CD1c-positive myeloid dendritic cell (primary cell): ENCODE measurements around the gene ARL15.

Experiments
- DNase-seq: peaks from one replicate; pipeline ENCODE4 v3.0.0-alpha.2; 2016; ENCODE audit errors: extremely low spot score

Gene ARL15

DNA sequence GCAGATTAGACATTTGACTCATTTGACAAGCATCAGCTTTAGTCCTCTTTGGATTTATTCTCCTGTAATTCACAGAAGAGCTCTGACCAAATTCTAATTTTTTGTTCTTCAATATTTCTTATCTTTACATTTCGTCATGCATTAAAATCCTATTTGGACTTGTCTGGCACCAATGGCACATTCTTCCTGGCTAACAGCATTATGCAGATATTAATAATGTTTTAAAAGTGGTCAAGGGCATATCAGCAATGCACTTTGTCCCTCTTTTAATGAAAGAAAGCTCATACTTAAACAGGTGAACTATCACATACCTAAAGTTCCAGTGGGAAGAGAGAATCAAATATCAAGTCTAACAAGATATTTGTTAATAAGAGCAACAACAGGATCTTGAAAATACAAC is 270.4 kb downstream of the ARL15 start:
- DNase-seq, result no peak

DNA sequence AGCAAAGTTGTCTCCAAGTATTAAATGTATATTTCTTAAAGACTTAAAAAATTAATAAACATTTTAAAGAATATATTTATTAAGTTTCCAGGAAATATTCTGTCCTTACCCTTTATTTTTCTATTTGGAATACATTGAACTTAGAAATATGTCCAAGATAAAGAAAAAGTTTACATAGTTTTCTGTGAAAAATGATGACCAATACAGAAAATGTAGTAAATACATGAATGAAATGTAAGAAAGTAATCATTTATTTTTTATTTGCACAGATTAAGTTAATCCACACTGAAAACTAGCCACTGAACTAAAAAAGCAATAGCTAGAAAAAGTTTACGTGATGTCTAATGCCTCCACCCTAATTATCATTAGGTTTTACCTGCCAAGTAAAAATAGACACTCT is 273.2 kb downstream of the ARL15 start:
- DNase-seq, result no peak

DNA sequence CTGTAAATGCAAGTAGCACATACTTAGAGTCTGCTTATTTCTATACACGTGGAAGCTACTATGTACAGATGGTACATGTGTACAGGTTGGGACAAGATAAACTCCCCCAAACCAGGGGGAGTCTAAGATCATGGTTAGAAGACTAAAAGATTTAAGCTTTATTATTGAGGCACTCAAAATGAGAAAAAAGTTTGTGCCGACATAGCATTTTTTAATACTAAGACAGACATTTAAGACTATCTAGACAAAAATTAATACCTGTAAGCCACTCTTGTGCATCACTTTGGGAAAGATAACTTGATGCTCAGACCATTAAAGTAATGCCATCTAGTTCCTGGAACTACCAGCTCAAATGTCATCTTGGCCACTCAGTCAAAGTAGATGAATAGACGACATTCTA is 279.4 kb downstream of the ARL15 start:
- no peak for DNase-seq

DNA sequence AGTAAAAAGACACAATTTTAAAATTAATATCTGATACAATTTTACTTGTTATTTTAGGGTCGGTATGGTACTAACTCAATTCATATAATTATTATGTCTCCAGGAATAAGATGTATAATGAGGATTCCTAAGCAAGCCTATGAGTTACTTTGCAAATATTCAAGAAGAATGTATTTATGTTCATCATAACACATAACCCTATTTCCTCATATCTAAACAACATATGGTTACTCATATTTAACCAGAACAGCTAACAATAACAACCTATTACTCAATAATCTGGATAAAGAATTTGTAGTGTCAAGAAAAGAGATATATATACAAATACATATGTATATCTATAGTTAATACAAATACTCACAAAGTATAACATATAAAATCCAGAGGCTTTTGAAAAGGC is 285.9 kb downstream of the ARL15 start:
- DNase-seq, result no peak

DNA sequence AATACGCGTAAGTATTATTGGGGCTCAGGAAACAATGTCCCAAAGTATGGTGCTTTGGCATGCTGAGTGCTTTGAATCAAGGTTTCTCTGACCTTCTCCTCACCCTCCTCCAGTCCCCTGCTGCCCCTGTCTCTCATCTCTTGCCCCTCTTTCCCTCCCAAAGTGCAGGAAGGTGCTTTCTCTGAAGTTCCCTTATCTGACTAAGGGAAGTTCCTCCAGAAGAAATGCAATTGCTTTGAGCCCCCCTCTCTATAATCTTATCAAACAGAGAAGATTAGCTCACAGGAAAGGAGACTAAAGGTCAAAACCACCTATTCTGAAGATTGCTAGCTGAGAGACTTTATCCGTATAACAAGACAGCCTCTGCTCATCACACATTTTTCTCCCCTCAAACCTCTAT is 288.1 kb downstream of the ARL15 start:
- DNase-seq, result no peak

DNA sequence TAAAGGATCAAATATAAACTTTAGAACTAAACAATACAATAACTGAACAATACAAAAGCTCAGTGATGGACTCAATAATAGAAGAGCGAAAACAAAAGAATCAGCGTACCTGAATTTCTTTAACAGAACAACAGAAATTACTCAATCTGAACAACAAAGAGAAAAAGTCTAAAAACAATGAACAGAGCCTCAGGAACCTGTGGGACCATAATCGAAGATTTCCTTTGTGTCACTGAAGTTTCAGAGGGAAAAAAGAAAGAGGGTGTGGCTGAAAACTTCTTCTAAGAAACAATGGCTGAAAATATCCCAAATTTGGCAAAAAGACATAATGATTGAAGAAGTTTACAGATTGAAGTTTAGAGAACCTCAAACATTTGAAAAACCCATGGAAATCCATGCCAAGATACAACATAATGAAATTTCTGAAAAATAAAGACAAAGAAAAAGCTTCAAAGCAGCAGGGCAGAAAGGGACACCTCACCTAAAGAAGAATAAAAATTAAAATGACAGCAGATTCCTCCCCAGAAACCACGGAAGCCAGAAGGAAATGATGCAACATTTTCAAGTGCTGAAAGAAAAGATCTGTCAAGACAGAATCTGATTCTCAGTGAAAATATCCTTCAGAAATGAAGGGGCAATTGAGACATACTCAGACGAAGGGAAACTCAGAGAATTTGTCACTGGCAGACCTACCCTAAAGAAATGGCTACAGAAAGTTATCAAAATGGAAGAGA is 288.8 kb downstream of the ARL15 start:
- no peak for DNase-seq

DNA sequence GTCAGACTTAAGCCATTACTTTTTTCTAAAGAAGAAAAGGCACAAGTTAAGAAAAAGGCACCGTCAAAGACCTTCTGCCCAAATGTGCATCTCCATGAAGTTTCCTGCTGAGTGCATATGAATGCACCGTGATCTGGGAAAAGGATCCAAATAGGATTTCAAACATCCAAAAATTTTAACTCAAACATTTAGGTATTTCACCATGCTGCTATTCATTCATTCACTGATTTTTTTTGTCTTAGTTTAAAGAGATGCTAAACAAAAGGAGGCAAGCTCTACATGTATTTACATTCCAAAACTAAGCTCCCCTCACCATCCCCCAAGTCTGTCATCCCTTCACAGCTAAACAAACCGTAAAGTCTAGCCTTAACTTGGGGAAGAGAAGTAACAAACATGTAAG is 291.9 kb downstream of the ARL15 start:
- no peak for DNase-seq

DNA sequence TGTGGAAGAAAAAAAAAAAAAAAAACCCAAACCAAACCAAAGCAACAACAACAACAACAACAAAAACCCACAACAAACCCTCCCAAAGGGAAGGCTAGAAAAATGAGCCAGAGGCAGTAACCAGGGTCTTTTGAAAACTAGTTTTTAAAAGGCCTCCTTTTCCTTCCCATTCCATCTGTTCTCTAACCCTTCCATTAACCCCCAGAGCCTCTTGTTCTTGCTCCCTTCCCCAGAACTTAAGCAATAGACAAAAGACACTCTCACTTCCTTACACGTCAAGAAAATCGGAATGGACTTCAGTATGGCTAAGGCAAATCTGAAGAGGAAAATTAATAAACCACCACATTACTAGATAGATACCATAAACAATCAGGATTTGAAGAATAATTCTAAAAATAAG is 292.8 kb downstream of the ARL15 start:
- DNase-seq, result peak; percentile 18

DNA sequence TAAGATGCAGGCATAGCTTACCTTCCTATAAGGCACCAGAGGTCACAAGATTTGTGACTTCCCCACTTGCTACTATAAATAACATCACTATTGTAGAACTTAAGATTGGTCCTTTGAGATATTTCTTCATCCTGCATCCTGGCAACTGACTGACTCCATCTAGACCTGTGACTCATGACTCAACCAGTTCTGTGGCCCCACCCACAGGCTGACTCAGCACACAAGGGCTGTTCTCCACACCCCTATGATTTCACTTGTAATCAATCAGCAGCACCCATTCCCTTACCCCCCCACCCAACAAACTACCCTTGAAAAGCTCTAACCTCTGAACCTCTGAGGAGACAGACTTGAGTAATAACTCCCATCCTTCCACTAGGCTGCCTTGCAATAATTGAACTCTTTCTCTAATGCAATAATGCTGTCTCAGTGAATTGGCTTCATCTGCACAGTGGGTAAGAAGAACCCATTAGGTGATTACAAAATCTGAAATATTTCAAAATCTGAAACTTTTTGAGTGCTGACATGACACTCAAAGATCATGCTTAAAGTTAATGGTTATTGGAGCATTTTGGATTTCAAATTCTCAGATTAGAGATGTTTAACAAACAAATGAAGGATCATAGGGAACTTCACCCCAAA is 296.7 kb downstream of the ARL15 start:
- peak; percentile 75 for DNase-seq

DNA sequence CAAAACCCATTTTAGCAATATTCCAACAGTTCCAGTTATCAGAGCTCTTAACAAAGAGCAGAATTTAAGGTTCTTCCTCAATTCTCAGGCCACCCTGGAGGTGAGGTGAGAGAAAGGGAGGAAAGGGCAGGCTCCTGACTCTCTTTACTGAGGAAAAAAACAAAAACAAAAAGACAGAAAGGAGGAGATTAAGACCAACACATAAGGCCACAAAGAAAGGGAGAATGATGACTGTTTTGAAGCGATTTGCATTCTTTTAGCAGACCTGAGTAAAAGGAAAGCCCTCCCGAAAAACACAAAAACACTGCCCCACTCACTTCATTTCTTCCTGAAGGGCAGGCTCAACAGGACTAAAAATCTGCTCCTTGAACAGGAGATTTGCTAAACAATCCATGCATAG is 300.5 kb downstream of the ARL15 start:
- DNase-seq, result no peak

DNA sequence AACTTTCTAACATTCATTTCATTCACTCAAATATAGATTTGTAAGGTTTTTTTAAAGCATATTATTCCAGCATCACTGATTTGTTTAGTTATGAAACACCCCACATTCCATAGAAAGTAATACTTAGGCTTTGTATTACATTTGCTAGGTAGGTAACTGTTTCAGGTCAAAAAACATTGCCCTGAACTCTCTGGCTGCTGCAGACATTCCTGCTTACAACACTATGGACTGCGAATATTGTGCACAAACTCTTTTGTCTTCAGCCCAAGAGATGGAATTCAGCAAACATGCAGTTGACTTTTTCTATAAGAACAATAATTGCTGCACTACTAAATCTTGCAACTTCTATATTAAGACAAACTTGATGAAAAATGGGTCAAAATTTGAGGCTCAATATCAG is 301.0 kb downstream of the ARL15 start:
- no peak for DNase-seq

DNA sequence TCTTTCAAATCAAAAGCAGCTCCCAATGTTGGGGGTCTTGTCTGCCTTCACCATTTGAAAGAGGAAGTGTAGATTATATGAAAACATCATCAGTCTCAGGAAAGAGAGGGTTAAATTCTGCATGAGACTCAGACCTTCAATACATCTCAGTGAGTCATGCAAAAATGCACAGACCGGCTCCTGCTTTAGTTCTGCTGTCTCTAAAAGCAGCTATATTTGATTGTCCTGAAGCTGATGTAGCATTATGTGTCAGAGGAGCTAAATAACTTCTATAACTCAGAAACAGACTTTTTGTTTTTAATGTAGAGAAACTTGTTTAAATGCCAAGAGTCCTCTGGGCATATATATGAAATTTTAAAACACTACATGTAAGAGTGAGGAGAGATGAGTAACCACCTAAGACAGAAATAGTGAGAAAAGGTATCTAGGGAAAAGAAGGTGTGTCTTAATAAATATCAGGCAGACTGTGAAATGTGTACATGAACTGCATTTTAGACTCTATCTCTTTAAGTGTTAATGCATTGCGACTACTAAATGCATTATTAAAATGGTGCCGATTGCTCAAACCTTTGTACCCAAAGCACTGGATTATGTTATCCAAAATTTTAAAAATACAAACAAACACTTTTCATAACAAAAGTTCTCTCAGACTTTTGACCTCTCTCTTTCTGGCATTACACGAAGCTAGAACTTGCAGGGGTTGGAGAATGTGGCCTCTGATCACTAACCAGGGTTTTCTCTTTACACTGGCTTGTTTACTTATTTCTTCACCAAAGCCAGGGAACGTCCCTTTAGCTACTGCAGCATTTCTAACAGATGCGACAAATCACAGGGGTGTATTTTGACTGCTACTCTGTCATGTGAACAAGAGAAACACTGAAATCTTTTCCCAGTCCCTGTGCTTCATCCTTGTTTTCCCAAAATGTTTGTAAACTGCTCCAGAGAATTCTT is 302.3 kb downstream of the ARL15 start:
- no peak for DNase-seq

DNA sequence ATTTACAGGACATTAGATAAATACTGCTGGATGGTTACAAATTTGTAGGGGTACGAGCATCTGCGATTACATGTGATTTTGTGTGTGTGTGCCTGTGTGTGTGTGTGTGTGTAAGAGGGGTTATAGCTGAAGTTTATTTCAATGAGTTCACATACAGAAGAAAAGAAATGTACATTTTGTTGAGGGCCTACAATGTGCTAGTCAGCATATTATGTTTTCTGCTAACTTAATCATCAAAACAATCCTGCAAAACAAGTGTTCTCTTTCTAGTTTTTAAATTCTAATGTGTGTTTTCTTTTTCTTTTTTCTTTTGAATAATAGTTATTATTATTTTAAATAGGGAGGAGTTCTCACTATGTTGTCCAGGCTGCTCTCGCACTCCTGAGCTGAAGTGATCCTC is 305.7 kb downstream of the ARL15 start:
- DNase-seq, result no peak

DNA sequence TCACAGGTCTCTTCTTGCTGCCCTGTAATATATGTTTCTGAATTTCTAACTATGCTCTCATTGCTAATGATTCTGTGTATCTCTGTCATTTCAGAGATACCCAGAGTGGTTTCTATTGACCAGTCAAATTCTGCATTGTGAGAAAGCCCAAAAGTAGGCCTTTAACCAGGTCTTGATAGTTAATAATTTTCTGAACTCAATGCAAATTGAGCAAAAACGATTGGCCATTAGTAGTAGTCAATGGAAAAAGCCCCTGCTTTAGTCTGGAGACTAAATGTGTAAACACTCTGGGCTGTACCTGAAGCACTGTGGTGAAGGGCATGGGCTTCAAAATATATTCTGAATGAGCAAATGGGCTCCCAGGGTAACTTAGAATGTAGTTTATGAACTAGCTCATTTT is 307.6 kb downstream of the ARL15 start:
- no peak for DNase-seq

DNA sequence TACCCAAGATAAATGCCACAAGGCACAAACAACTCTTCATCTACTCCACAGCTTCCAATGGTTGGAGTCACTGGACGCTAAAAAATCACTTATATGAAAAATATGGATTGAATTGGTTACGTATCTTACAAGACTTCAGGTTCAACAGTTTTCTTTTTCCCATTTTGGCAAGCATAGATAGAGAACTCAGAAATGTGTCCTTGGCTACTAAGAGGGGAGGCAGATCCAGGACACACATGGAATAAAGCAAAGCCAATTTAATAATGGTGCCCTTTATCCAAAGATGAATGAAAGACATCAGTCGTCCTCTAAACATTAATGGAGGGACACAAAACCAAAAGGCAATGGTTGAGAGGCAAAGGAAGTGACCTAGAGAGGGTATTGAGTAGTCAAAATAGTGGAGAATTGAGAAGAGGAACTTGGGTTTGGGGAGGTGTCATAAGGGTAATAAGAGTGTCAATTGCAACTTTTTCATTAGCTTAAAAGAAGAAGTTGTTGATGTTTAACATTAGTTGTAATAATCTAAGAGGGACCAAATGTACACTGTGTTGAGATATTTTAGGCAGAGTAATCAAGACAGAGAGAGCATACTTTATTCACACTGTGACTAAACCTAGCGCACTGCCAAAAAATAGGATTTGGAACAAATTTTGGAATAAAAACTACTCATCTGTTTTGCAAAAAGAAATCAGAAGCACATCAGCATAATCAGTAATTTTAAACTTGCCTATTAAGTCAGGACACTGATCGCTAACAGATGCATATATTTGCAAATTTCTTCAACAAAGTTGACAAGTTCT is 308.2 kb downstream of the ARL15 start:
- DNase-seq, result peak; percentile 47

DNA sequence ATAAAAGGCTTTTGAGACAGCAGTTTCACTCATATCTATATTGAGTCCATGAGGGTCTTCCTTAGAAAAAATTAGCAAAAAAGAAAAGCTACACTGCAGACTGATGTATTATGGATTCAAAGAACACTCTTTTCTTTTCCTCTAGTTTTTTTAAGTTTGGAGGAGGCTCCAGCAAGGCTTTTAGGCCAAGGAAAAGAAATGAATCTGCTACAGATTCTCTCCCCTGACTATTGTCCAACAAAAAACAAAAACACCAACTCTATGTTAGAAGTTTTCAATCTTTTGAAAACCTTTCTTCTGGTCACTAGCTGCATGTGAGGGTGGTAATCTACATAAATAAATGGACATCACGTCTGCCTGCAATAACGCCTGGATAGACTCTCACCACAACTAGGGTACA is 310.4 kb downstream of the ARL15 start:
- DNase-seq, result no peak

DNA sequence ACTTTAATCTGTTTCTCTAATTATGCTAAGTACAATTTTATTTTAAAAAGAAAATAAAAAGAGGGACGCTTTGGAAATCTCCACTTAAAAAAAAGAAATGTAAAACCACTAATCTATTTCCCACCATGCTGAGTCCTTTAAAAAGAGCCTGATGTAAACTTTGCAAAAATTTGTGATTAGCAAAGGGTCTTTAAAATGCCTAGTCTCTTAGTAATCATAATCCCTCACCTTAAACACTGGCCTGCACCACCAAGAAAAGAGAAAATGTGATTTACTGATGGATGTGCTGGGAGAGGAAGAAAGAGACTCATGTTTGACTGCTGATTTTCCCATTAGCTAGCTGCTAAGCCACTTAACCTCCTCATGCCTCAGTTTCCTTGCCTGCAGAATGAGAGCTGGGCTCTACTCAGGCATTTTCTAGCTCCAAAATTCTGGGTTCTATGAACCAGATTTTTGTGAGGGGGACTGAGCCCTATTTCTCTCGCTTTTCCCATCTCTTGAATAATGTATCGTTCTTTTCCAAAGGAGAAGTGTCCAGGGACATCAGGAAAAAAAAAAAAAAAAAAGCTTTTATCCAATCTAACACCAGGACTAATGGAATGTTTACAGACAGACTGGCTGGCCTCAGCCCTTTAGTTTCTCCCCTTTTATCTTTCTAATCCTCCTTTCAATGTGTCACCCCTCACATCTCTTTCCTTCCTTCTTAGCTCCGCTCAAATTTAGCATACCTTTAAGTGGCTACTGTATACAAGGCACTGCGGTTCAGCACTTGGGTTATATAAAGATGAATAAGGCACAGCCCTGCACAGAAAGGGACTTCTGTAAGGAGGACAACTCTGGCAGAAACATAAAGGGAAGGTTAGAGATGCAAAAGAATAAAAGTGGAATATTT is 312.4 kb downstream of the ARL15 start:
- DNase-seq, result no peak

DNA sequence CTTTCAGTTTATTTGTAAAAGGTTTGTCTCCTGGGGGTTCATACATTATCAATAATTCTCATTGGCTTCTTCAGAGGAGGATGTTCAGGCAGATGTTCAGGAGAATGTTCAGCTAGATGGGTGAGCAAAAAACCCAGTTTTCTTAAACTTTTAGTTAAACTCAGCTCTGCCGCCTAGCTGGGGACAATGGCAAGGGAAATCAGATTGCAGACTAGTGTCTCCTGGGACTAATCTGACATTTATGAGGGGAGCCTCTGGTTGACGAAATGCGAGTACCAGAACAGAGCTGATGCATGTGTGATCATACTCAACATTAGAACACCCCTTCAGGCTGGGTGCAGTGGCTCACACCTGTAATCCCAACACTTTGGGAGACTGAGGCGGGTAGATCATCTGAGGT is 314.4 kb downstream of the ARL15 start:
- DNase-seq, result no peak

DNA sequence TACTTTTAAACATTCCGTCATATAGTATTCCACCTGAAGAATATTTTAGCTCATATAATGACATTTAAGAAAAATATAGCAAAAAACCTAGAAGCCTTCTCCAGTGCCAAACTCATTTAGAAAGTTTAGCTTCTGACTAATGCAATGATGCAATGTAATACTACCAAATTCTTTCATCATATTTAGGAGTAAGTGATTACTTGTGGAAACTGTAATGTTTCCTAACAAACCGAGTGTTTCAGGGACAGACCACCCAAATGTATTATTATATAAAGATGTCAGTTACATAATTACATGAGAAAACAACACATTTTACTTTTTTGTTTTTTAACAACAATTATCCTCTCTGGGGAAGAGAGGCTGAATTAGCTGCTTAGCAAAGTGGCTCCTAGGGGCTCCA is 316.2 kb downstream of the ARL15 start:
- DNase-seq, result peak; percentile 5

DNA sequence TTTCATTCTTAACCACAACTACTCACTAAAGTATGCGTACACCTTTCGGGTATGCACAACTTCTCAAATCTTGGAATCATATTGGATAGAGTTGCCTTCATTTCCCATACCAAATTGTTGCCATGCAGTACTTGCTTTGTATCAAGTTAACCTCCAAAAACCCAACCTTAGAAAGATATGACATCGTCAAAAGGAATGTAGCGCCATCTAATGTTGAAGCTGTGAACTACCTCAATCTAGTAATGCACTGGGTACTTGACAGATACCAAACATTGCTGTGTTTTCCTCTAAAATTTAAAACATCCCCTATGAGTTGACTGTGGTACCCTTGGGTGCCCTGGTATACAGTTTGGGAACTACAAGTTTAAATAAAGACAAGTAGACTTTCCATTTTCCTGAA is 318.4 kb downstream of the ARL15 start:
- DNase-seq, result peak; percentile 14

DNA sequence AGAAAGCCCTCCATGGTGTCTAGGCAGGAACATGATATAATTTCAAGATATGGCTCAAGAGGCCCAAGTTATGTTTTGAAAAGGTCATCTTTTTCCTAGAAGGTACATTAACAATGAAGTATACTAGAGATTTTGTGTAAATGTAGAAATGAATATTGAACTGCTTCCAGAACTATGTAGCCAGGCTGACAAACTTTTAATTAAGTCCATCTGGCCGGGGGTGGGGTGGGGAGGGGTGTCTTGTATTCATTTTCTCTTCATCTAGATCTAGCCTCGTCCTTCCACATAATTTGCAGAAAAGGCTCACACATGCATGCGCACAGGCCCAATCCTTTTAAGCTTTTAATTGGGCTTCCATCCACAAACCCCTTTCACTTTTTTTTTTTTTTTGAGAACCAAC is 323.3 kb downstream of the ARL15 start:
- no peak for DNase-seq
